Immature natural killer cell (primary cell): ENCODE results near the gene APEH. TPM values are rescaled to one million over a fixed set of nuclear protein-coding genes. Genes with fewer than 3 reads are reported as not detected.

ENCODE experiments used
- DNase-seq, 3 donors: peaks; one replicate each; pipeline ENCODE4 v3.0.0; 2022; ENCODE audit warnings: mixed read lengths in 1 of 3
- H3K27ac Mint-ChIP-seq, 6 donors: one replicate each; pipeline ENCODE4 v1.8.0; 2020; ENCODE audit warnings: mixed read lengths in 6 of 6, mild to moderate bottlenecking in 5 of 6, inconsistent platforms in 4 of 6, moderate library complexity in 3 of 6
- H3K27me3 Mint-ChIP-seq, 3 donors: one replicate each; pipeline ENCODE4 v1.8.0; 2020 to 2021; ENCODE audit warnings: low read depth in 3 of 3, mild to moderate bottlenecking in 3 of 3, mixed read lengths in 3 of 3, moderate library complexity in 3 of 3, inconsistent platforms in 1 of 3
- H3K36me3 Mint-ChIP-seq, 3 donors: one replicate each; pipeline ENCODE4 v1.8.0; 2020; ENCODE audit warnings: mixed read lengths in 3 of 3, inconsistent platforms in 2 of 3, mild to moderate bottlenecking in 2 of 3
- H3K4me1 Mint-ChIP-seq, 2 donors: one replicate each; pipeline ENCODE4 v1.8.0; 2020; ENCODE audit warnings: inconsistent platforms in 2 of 2, mild to moderate bottlenecking in 2 of 2, mixed read lengths in 2 of 2, moderate library complexity in 1 of 2
- H3K4me3 Mint-ChIP-seq, 5 donors: one replicate each; pipeline ENCODE4 v1.8.0; 2020; ENCODE audit warnings: mild to moderate bottlenecking in 5 of 5, mixed read lengths in 5 of 5, inconsistent platforms in 3 of 5, moderate library complexity in 3 of 5
- H3K9me3 Mint-ChIP-seq, 6 donors: one replicate each; pipeline ENCODE4 v1.8.0; 2020; ENCODE audit warnings: mild to moderate bottlenecking in 6 of 6, mixed read lengths in 6 of 6, inconsistent platforms in 4 of 6, moderate library complexity in 3 of 6
- polyA plus RNA-seq, 3 donors: library from polyadenylated mRNA; unstranded; fragments of 300-500 nt; fragmentation: Illumina TruSeq; gene quantifications; one replicate each; pipeline ENCODE4 v1.2.3, GENCODE V29; 2021

The APEH gene
- 100 to 1,000 TPM in 2 of 3 donors, 10 to 100 TPM in 1; 88.0 to 130 (median 121) TPM for polyA plus RNA-seq

GRCh38 chr3:49673715-49674496 lies at the start of gene APEH:
APEH (plus strand) TSS chr3:49674351; CDS start chr3:49674402, 51 bp downstream.
- peak within 1 kb of the TSS; percentile 83 to 97 (median 96) for H3K27ac Mint-ChIP-seq
- H3K4me3 Mint-ChIP-seq = peak within 1 kb of the TSS; percentile 91 to 96 (median 93)
- peaks cover 27 to 37% of the 10 kb centered on the region in 2 donors for H3K4me1 Mint-ChIP-seq
- no peaks in the 10 kb centered on the region for H3K9me3 Mint-ChIP-seq
- H3K36me3 Mint-ChIP-seq = peaks cover 4 to 5% (median 4%) of the 10 kb centered on the region in 3 donors
- DNase-seq = peak; percentile 98
- H3K27me3 Mint-ChIP-seq = peaks cover 0 to 7% (median 7%) of the 10 kb centered on the region in 3 donors

GRCh38 chr3:49625071-49625470 lies 49.1 kb upstream of the APEH start:
- Mint-ChIP-seq H3K9me3 (no peaks in the 10 kb centered on the region), H3K27me3 (peaks cover 0 to 2% (median 1%) of the 10 kb centered on the region in 3 donors), H3K36me3 (no peaks in the 10 kb centered on the region), H3K4me3 (no peak overlapping the region), H3K4me1 (peaks cover 3 to 6% of the 10 kb centered on the region in 2 donors), H3K27ac (no peak overlapping the region)
- no peak for DNase-seq

GRCh38 chr3:49626101-49626581 lies 48.0 kb upstream of the APEH start:
- DNase-seq = no peak
- Mint-ChIP-seq H3K9me3 (no peaks in the 10 kb centered on the region), H3K4me1 (peaks cover 3 to 6% of the 10 kb centered on the region in 2 donors), H3K27ac (no peak overlapping the region), H3K4me3 (no peak overlapping the region), H3K27me3 (peaks cover 1 to 4% (median 1%) of the 10 kb centered on the region in 3 donors), H3K36me3 (no peaks in the 10 kb centered on the region)

GRCh38 chr3:49626796-49627195 lies 47.4 kb upstream of the APEH start:
- no peak overlapping the region for H3K4me3 Mint-ChIP-seq
- H3K36me3 Mint-ChIP-seq = no peaks in the 10 kb centered on the region
- H3K27me3 Mint-ChIP-seq = peaks cover 1 to 4% (median 1%) of the 10 kb centered on the region in 3 donors
- peaks cover 3 to 6% of the 10 kb centered on the region in 2 donors for H3K4me1 Mint-ChIP-seq
- no peaks in the 10 kb centered on the region for H3K9me3 Mint-ChIP-seq
- H3K27ac Mint-ChIP-seq = no peak overlapping the region
- DNase-seq = no peak

GRCh38 chr3:49627634-49628033 lies 46.5 kb upstream of the APEH start:
- no peaks in the 10 kb centered on the region for H3K9me3 Mint-ChIP-seq
- peaks cover 3 to 6% of the 10 kb centered on the region in 2 donors for H3K4me1 Mint-ChIP-seq
- no peaks in the 10 kb centered on the region for H3K36me3 Mint-ChIP-seq
- H3K27ac Mint-ChIP-seq = no peak overlapping the region
- peaks cover 1 to 4% (median 4%) of the 10 kb centered on the region in 3 donors for H3K27me3 Mint-ChIP-seq
- H3K4me3 Mint-ChIP-seq = no peak overlapping the region
- no peak for DNase-seq

- Mint-ChIP-seq H3K4me1 (peaks cover 3 to 6% of the 10 kb centered on the region in 2 donors), H3K27me3 (peaks cover 1 to 4% (median 4%) of the 10 kb centered on the region in 3 donors), H3K27ac (no peak overlapping the region), H3K36me3 (no peaks in the 10 kb centered on the region), H3K4me3 (no peak overlapping the region), H3K9me3 (no peaks in the 10 kb centered on the region)
- no peak for DNase-seq
These were observed 45.9 kb upstream of the APEH start for GRCh38 chr3:49628249-49628648.

- DNase-seq = no peak
- H3K27ac Mint-ChIP-seq = no peak overlapping the region
- peaks cover 1 to 9% (median 4%) of the 10 kb centered on the region in 3 donors for H3K27me3 Mint-ChIP-seq
- H3K4me3 Mint-ChIP-seq = no peak overlapping the region
- H3K9me3 Mint-ChIP-seq = no peaks in the 10 kb centered on the region
- peaks cover 3 to 6% of the 10 kb centered on the region in 2 donors for H3K4me1 Mint-ChIP-seq
- H3K36me3 Mint-ChIP-seq = no peaks in the 10 kb centered on the region
These were observed 44.7 kb upstream of the APEH start for GRCh38 chr3:49629451-49629850.

GRCh38 chr3:49629866-49630265 lies 44.3 kb upstream of the APEH start:
- H3K27ac Mint-ChIP-seq = no peak overlapping the region
- no peaks in the 10 kb centered on the region for H3K36me3 Mint-ChIP-seq
- H3K27me3 Mint-ChIP-seq = peaks cover 1 to 9% (median 4%) of the 10 kb centered on the region in 3 donors
- H3K9me3 Mint-ChIP-seq = no peaks in the 10 kb centered on the region
- DNase-seq = no peak
- peaks cover 3 to 6% of the 10 kb centered on the region in 2 donors for H3K4me1 Mint-ChIP-seq
- H3K4me3 Mint-ChIP-seq = no peak overlapping the region

GRCh38 chr3:49630784-49631183 lies 43.4 kb upstream of the APEH start:
- Mint-ChIP-seq H3K27ac (no peak overlapping the region), H3K4me1 (peaks cover 3 to 6% of the 10 kb centered on the region in 2 donors), H3K27me3 (peaks cover 1 to 10% (median 3%) of the 10 kb centered on the region in 3 donors), H3K36me3 (no peaks in the 10 kb centered on the region), H3K9me3 (no peaks in the 10 kb centered on the region), H3K4me3 (no peak overlapping the region)
- no peak for DNase-seq

- no peak overlapping the region for H3K27ac Mint-ChIP-seq
- no peaks in the 10 kb centered on the region for H3K4me1 Mint-ChIP-seq
- H3K27me3 Mint-ChIP-seq = peaks cover 1 to 10% (median 3%) of the 10 kb centered on the region in 3 donors
- no peak overlapping the region for H3K4me3 Mint-ChIP-seq
- H3K36me3 Mint-ChIP-seq = no peaks in the 10 kb centered on the region
- no peak for DNase-seq
- H3K9me3 Mint-ChIP-seq = no peaks in the 10 kb centered on the region
These were observed 39.4 kb upstream of the APEH start for GRCh38 chr3:49634736-49635135.

GRCh38 chr3:49636883-49637609 lies 37.1 kb upstream of the APEH start:
- Mint-ChIP-seq H3K4me3 (no peak overlapping the region), H3K4me1 (no peaks in the 10 kb centered on the region), H3K9me3 (no peaks in the 10 kb centered on the region), H3K36me3 (no peaks in the 10 kb centered on the region), H3K27me3 (peaks cover 0 to 6% (median 3%) of the 10 kb centered on the region in 3 donors), H3K27ac (no peak overlapping the region)
- DNase-seq = no peak

GRCh38 chr3:49638445-49638844 lies 35.7 kb upstream of the APEH start:
- peaks cover 0 to 5% (median 2%) of the 10 kb centered on the region in 3 donors for H3K27me3 Mint-ChIP-seq
- no peaks in the 10 kb centered on the region for H3K36me3 Mint-ChIP-seq
- DNase-seq = no peak
- H3K27ac Mint-ChIP-seq = no peak overlapping the region
- H3K4me1 Mint-ChIP-seq = no peaks in the 10 kb centered on the region
- no peaks in the 10 kb centered on the region for H3K9me3 Mint-ChIP-seq
- H3K4me3 Mint-ChIP-seq = no peak overlapping the region

- Mint-ChIP-seq H3K9me3 (no peaks in the 10 kb centered on the region), H3K4me1 (no peaks in the 10 kb centered on the region), H3K4me3 (no peak overlapping the region), H3K36me3 (no peaks in the 10 kb centered on the region), H3K27me3 (peaks cover 0 to 2% (median 2%) of the 10 kb centered on the region in 3 donors), H3K27ac (no peak overlapping the region)
- DNase-seq = no peak
These were observed 34.6 kb upstream of the APEH start for GRCh38 chr3:49639551-49639950.

GRCh38 chr3:49641292-49641691 lies 32.9 kb upstream of the APEH start:
- H3K4me3 Mint-ChIP-seq = no peak overlapping the region
- H3K4me1 Mint-ChIP-seq = no peaks in the 10 kb centered on the region
- no peak for DNase-seq
- no peak overlapping the region for H3K27ac Mint-ChIP-seq
- H3K36me3 Mint-ChIP-seq = no peaks in the 10 kb centered on the region
- H3K27me3 Mint-ChIP-seq = peaks cover 0 to 5% (median 0%) of the 10 kb centered on the region in 3 donors
- no peaks in the 10 kb centered on the region for H3K9me3 Mint-ChIP-seq
